GM13977 (cell line): ENCODE measurements around the gene ZNF541.

Source experiments
- DNase-seq: peaks from one replicate; pipeline ENCODE4 v3.0.0; 2012; ENCODE audit warnings: low spot score
- in situ Hi-C: fragments of 300-500 bp; cut with MboI; formaldehyde crosslinking; loops from one replicate; pipeline ENCODE4 v1.12.0; 2022; ENCODE audit warnings: low sequenced_read_pairs, low pct_unique_long_range_greater_than_20kb, mixed read lengths, inconsistent platforms; ENCODE audit not compliant: unreplicated experiment
- TF ChIP-seq, protein P1 (sequence below): IDR thresholded peaks from 2 replicates; pipeline ENCODE4 v1.5.1; 2012; ENCODE audit warnings: mild to moderate bottlenecking, control low read depth; ENCODE audit not compliant: insufficient read depth; ENCODE audit errors: extremely low read depth, missing control alignments

Gene ZNF541, protein sequence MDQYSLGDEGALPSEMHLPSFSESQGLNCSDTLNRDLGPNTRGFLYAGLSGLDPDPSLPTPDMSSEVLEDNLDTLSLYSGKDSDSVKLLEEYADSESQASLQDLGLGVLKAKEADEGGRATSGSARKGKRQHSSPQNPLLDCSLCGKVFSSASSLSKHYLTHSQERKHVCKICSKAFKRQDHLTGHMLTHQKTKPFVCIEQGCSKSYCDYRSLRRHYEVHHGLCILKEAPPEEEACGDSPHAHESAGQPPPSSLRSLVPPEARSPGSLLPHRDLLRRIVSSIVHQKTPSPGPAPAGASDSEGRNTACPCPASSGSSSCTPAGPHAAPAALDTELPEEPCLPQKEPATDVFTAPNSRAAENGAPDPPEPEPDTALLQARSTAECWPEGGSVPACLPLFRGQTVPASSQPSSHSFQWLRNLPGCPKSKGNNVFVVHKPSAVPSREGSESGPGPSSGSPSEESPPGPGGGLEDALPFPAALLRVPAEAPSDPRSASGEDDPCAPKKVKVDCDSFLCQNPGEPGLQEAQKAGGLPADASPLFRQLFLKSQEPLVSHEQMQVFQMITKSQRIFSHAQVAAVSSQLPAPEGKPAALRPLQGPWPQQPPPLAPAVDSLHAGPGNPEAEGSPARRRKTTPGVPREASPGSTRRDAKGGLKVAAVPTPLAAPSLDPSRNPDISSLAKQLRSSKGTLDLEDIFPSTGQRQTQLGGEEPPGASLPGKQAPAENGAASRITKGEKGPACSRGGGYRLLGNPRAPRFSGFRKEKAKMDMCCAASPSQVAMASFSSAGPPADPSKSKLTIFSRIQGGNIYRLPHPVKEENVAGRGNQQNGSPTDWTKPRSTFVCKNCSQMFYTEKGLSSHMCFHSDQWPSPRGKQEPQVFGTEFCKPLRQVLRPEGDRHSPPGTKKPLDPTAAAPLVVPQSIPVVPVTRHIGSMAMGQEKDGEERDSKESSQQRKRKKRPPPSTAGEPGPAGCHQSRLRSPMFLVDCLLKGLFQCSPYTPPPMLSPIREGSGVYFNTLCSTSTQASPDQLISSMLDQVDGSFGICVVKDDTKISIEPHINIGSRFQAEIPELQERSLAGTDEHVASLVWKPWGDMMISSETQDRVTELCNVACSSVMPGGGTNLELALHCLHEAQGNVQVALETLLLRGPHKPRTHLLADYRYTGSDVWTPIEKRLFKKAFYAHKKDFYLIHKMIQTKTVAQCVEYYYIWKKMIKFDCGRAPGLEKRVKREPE (N-terminal part only)

DNA sequence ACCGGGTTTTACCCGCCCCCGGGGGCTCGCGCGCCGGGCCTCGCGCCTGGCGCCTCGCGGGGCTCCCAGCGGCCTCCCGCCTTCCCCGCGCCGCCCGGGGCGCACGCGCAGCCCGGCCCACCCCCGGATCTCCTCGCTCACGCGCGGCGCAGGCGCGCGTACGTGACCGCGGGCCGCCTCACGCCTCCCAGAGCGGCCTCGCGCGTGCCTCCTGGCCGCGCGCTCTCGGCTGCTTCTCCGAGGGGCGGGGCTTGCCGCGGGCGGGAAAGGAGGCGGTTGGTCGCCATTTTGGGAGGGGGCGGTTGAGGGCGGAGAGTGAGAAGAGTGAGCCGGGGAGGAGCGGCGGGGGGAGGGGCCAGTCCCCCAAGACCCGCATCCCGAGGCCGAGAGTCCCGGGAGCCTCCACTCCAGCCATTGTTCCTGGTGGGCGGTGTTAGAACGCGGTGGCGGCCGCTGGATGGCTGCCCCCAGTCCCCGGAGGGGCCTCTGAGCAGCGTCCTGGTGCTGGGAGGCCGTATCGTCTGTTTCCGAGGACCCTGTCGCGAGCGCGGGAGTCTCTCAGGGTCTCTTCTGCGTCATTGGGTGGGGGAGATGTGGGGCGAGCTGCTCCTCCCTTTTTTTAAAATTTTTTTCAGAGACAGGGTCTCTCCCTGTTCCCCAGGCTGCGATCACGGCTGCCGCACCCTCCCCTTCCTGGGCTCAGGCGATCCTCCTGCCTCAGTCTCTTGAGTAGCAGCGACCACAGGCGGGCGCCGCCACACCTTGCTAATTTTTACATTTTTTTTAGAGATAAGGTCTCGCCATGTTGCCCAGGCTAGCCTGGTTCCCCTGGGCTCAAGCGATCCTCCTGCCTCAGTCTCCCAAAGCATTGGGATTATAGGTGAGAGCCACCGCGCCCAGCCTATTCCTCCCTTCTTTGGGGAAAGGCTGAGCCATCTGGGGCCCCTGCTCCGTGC lies at the start of gene ZNF541:
Gene ZNF541, minus strand, starts transcription at position 78 of the 956 bp plus-strand sequence. CDS start 17,292 bp downstream, outside the sequence.
- no peak for DNase-seq
- TF ChIP-seq, protein P1, sequence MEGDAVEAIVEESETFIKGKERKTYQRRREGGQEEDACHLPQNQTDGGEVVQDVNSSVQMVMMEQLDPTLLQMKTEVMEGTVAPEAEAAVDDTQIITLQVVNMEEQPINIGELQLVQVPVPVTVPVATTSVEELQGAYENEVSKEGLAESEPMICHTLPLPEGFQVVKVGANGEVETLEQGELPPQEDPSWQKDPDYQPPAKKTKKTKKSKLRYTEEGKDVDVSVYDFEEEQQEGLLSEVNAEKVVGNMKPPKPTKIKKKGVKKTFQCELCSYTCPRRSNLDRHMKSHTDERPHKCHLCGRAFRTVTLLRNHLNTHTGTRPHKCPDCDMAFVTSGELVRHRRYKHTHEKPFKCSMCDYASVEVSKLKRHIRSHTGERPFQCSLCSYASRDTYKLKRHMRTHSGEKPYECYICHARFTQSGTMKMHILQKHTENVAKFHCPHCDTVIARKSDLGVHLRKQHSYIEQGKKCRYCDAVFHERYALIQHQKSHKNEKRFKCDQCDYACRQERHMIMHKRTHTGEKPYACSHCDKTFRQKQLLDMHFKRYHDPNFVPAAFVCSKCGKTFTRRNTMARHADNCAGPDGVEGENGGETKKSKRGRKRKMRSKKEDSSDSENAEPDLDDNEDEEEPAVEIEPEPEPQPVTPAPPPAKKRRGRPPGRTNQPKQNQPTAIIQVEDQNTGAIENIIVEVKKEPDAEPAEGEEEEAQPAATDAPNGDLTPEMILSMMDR, result no peak
- in situ Hi-C loops, result no loop called here

DNA sequence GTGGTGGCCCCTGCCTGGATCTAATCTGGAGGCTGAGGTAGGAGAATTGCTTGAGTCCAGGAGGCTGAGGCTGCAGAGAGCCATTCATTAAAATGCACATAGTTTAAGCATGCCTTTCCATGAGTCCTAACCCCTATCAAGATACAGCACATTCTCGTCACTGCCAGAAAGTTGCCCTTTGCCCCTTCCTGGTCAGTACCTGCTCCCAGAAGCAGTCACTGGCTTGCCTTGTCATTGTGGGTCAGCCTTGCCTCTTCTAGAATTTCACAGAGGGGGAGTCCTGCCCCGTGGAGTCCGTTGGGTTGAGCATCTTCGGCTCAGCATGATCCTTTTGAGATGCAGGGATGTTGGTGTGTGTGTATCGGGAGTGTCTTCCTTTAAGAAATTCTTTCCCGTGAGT lies 46.8 kb upstream of the ZNF541 start:
- DNase-seq, result no peak
- in situ Hi-C loops, result no loop called here
- TF ChIP-seq, protein P1, result no peak

DNA sequence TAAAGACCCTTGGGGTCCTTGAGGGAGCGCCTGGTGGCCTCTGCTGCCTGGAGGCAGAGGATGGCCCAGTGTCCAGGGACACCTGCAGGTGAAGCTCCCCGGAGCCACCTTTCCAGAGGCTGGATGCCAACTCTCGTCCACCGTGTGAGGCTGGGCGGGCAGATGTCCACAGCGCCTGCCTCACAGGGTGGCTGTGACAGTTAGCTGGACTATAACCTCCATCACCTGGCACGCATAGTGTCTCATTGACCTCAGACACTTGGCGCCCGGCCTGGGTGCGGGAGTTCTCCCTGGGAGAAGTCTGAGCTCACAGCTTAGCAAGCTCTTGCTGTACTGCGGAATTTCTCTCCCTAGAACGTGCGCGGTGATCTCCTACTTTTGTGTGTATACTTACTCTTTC lies 45.8 kb upstream of the ZNF541 start:
- in situ Hi-C loops, result no loop called here
- no peak for DNase-seq
- TF ChIP-seq, protein P1, result no peak

DNA sequence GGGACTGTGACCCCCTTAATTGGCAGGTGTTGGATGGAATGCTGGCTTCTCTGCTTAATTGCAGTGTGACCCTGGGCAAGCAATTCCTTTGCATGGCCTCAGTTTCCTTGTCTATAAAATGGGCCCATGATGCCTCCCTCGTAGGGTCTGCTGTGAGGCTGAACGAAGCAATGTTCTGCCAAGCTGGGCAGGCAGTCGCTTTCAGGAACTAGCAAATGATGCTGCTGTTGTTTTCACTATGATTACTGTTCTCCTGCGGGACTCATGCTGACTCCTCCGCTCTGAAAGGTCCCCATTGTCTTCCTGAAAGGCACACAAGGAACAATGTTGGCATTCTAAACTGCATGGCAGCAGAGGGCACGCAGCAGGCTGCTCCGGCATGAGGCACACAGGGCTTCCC lies 42.8 kb upstream of the ZNF541 start:
- DNase-seq, result no peak
- in situ Hi-C loops, result no loop called here
- TF ChIP-seq, protein P1, result no peak

DNA sequence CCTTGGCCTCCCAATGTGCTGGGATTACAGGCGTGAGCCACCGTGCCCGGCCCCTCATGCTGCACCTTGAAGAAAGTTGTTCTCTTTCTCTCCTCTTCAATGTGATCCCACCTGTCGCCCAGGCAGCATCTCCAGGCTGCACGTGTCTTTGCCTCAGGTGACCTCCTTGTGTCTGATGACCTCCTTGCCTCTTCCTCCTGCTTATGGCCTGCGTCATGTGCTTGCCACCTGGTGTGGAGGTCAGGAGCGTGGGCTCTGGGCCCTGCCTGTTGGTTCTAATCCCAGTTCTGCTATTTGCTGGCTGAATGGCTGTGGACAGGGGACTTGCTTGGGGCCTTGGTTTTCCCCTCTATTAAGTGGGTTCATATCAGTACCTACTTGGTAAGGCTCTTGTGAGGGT lies 42.3 kb upstream of the ZNF541 start:
- no peak for DNase-seq
- TF ChIP-seq, protein P1, result no peak
- in situ Hi-C loops, result no loop called here

DNA sequence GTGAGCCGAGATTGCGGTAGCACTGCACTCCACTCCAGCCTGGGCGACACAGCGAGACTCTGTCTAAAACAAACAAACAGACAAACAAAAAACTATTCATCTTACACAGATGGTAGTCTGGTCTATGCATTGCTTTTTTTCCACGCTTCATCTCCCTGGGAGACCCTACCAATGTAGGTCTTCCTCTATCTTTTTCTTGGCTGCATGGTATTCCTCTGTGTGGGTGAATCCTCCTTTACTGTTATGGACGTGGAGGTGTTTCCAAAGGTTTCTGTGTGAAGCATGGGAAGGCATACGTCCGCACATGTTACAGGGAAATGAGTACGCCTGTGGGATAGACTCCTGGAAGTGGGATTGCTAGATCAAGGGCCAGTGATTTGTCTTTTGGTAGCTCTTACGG lies 41.6 kb upstream of the ZNF541 start:
- TF ChIP-seq, protein P1, result no peak
- in situ Hi-C loops, result no loop called here
- DNase-seq, result no peak
